B cell (primary cell): ENCODE results near the gene COL5A1. TPM values are rescaled to one million over a fixed set of nuclear protein-coding genes. Genes with fewer than 3 reads are reported as not detected.

Experiments
- ATAC-seq: fragments of 200-7000 bp; cut with Tn5 transposase; one replicate; pipeline ENCODE4 v1.10.0; 2021; ENCODE audit warnings: low read depth, mild to moderate bottlenecking, moderate number of reproducible peaks, moderate library complexity
- CTCF ChIA-PET: fragments of 350-600 bp; sonication (Branson Sonifier 250); formaldehyde crosslinking; loops from one replicate; lab custom pipeline; 2021; ENCODE audit warnings: antibody characterized with exemption, inconsistent platforms; lab: Charles Lee
- POLR2A ChIA-PET: fragments of 350-600 bp; sonication (Branson Sonifier 250); formaldehyde crosslinking; loops from one replicate; lab custom pipeline; 2021; ENCODE audit warnings: antibody characterized with exemption; lab: Charles Lee
- DNase-seq: peaks from one replicate; pipeline ENCODE4 v3.0.0; 2013
- H2AFZ ChIP-seq: 2 replicates; pipeline ENCODE4 v1.6.1; 2012; ENCODE audit warnings: mild to moderate bottlenecking, low read depth, low read length; ENCODE audit not compliant: insufficient read depth, poor library complexity, severe bottlenecking
- H3K27ac ChIP-seq, 2 donors: 1 replicate in 1 of 2; 2 replicates in 1 of 2; pipeline ENCODE4 v1.5.1; 2012 to 2013; ENCODE audit warnings: low read length in 2 of 2, mild to moderate bottlenecking in 2 of 2, moderate library complexity in 1 of 2
- H3K27me3 ChIP-seq, 4 experiments: fragments of 200-600 bp in 1 of 4; sonication (generic) in 1 of 4; replicated peaks in 1 of 4; 1 replicate in 2 of 4; 2 replicates in 2 of 4; pipeline versions ENCODE4 v1.6.1 to v1.7.0; 2013 to 2016; ENCODE audit warnings: low read length in 3 of 4, mild to moderate bottlenecking in 2 of 4, mixed read lengths in 1 of 4, moderate library complexity in 1 of 4; ENCODE audit not compliant: insufficient read depth in 4 of 4, control insufficient read depth in 3 of 4; ENCODE audit errors: control extremely low read depth in 1 of 4
- H3K36me3 ChIP-seq, 2 experiments: replicated peaks in 1 of 2; 1 replicate in 1 of 2; 2 replicates in 1 of 2; pipeline versions ENCODE4 v1.6.1 to v1.7.1; 2013; ENCODE audit warnings: low read length in 1 of 2; ENCODE audit not compliant: insufficient read depth in 2 of 2, control insufficient read depth in 1 of 2; ENCODE audit errors: control extremely low read depth in 1 of 2, extremely low read depth in 1 of 2
- H3K4me1 ChIP-seq, 2 donors: fragments of 200-600 bp in 1 of 2; sonication (generic) in 1 of 2; 1 replicate in 1 of 2; 2 replicates in 1 of 2; pipeline versions ENCODE4 v1.5.1 to v1.6.1; 2013 to 2017; ENCODE audit warnings: low read length in 2 of 2; ENCODE audit not compliant: control insufficient read depth in 2 of 2, insufficient read depth in 2 of 2
- H3K4me2 ChIP-seq: replicated peaks from 2 replicates; pipeline ENCODE3; 2012; ENCODE audit warnings: mild to moderate bottlenecking, low read depth, low read length; ENCODE audit not compliant: poor library complexity, severe bottlenecking
- H3K4me3 ChIP-seq, 5 experiments: fragments of 200-600 bp in 1 of 5; sonication (generic) in 1 of 5; 1 replicate in 3 of 5; 2 replicates in 2 of 5; pipeline versions ENCODE4 v1.5.1 to v1.7.0; 2011 to 2016; ENCODE audit warnings: low read length in 4 of 5, mild to moderate bottlenecking in 4 of 5, low read depth in 2 of 5, control low read depth in 1 of 5, moderate library complexity in 1 of 5; ENCODE audit not compliant: insufficient read depth in 1 of 5; ENCODE audit errors: control extremely low read depth in 1 of 5, extremely low read depth in 1 of 5
- H3K79me2 ChIP-seq: fragments of 200-600 bp; sonication (generic); one replicate; pipeline ENCODE4 v1.6.0; 2016; ENCODE audit warnings: low read length; ENCODE audit not compliant: control insufficient read depth, insufficient read depth
- H3K9ac ChIP-seq: fragments of 200-600 bp; sonication (generic); 2 replicates; pipeline ENCODE4 v1.6.1; 2017; ENCODE audit warnings: mild to moderate bottlenecking, low read length, moderate library complexity
- H3K9me3 ChIP-seq, 3 donors: one replicate each; pipeline versions ENCODE4 v1.6.1 to v1.7.1; 2013; ENCODE audit warnings: low read length in 2 of 3; ENCODE audit not compliant: control insufficient read depth in 2 of 3, insufficient read depth in 1 of 3; ENCODE audit errors: control extremely low read depth in 1 of 3
- H4K20me1 ChIP-seq: 2 replicates; pipeline ENCODE4 v1.6.0; 2012; ENCODE audit warnings: mild to moderate bottlenecking, low read length; ENCODE audit not compliant: insufficient read depth, control insufficient read depth, poor library complexity, severe bottlenecking
- H3K27ac Mint-ChIP-seq: one replicate; pipeline ENCODE4 v1.8.0; 2021; ENCODE audit warnings: mixed read lengths
- H3K27me3 Mint-ChIP-seq: one replicate; pipeline ENCODE4 v1.8.0; 2021; ENCODE audit warnings: mixed read lengths
- H3K4me1 Mint-ChIP-seq: one replicate; pipeline ENCODE4 v1.8.0; 2021; ENCODE audit warnings: mixed read lengths
- H3K4me3 Mint-ChIP-seq: one replicate; pipeline ENCODE4 v1.8.0; 2021; ENCODE audit warnings: mixed read lengths
- H3K9me3 Mint-ChIP-seq: one replicate; pipeline ENCODE4 v1.8.0; 2022; ENCODE audit warnings: mixed read lengths; ENCODE audit not compliant: insufficient read depth
- EZH2 ChIP-seq: IDR thresholded peaks from 2 replicates; pipeline ENCODE4 v1.6.1; 2012; ENCODE audit warnings: borderline replicate concordance, low read depth, mild to moderate bottlenecking, moderate library complexity, low read length; ENCODE audit not compliant: insufficient read depth, poor library complexity, severe bottlenecking
- WGBS: methylation state at CpG from one replicate; pipeline ENCODE4 v1.1.5; 2013; ENCODE audit warnings: missing lambda C conversion rate; ENCODE audit not compliant: insufficient coverage; 5-methylcytosine and 5-hydroxymethylcytosine counted together
- intact Hi-C: fragments of 100-400 bp; cut with micrococcal nuclease; formaldehyde crosslinking; loops from one replicate; pipeline ENCODE4 v1.10.0; 2022
- polyA plus RNA-seq: library from polyadenylated mRNA; depleted of rRNA; stranded (reverse); fragments of >200 nt; gene quantifications from 2 replicates; pipeline ENCODE4 v1.2.3, GENCODE V29; 2012
- total RNA-seq, 2 donors: library from RNA; stranded (reverse); fragments of 120-200 nt in 1 of 2; gene quantifications; 1 replicate in 1 of 2; 2 replicates in 1 of 2; pipeline versions ENCODE4 v1.2.3 to v1.2.4, GENCODE V29; 2013 to 2022
- TF ChIP-seq, protein P1 (sequence below): fragments of 200-600 bp; IDR thresholded peaks from one replicate; pipeline ENCODE4 v1.8.0; 2022; ENCODE audit warnings: antibody characterized with exemption, mild to moderate bottlenecking

The COL5A1 gene
- total and polyA plus RNA-seq, 2 donors (not counting 1 experiment from before 2014, with no cell fraction given): 0.06 TPM; not detected in 1

DNA sequence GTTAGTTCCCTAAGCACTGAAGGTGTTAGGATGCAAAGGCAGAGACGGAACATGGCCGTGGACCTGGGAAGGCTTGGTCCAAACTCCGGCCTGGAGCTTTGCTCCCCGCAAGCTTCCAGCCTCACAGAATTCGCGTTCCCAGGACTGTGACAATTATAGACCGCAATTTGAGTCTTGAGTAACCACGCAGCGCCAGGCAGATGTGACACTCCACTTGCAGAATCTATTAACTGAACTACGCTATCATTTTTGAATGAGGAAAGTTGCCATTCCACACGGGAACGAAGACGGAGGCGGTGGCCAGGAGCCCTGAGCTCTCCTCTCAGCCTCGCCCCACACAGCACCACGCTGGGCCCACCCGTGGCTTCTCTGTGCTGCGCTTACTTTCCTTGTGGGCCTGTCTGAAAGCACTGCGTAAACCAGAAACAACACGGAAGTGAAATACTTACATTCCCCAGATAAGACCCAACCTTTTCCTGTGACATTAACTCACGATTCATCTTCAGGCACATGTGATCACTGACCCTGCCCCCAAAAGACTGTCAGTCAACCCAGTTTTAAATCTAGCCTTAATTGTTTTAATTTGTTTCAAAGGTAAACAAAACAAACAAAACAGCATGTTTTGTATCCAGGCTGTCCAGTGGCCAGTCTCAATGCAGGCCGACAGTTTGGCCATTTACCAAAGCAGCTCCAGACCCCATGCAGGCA is 16.1 kb upstream of the COL5A1 start:
- TF ChIP-seq EZH2: no peak
- TF ChIP-seq, protein P1, sequence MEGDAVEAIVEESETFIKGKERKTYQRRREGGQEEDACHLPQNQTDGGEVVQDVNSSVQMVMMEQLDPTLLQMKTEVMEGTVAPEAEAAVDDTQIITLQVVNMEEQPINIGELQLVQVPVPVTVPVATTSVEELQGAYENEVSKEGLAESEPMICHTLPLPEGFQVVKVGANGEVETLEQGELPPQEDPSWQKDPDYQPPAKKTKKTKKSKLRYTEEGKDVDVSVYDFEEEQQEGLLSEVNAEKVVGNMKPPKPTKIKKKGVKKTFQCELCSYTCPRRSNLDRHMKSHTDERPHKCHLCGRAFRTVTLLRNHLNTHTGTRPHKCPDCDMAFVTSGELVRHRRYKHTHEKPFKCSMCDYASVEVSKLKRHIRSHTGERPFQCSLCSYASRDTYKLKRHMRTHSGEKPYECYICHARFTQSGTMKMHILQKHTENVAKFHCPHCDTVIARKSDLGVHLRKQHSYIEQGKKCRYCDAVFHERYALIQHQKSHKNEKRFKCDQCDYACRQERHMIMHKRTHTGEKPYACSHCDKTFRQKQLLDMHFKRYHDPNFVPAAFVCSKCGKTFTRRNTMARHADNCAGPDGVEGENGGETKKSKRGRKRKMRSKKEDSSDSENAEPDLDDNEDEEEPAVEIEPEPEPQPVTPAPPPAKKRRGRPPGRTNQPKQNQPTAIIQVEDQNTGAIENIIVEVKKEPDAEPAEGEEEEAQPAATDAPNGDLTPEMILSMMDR: no peak
- ATAC-seq (no peak), DNase-seq (no peak)
- H3K9me3 Mint-ChIP-seq: no peaks in the 10 kb centered on the region
- Histone ChIP-seq H3K36me3 (no peaks in the 10 kb centered on the region), H3K9me3 (no peaks in the 10 kb centered on the region), H3K4me3 (no peak overlapping the region), H3K9ac (no peak overlapping the region), H3K4me2 (no peak overlapping the region), H4K20me1 (no peaks in the 10 kb centered on the region), H3K27me3 (peaks cover 0 to 2% (median 0%) of the 10 kb centered on the region in 4 experiments), H2AFZ (no peak overlapping the region), H3K4me1 (no peaks in the 10 kb centered on the region), H3K79me2 (no peaks in the 10 kb centered on the region), H3K27ac (no peak overlapping the region)
- H3K27me3 Mint-ChIP-seq: peaks cover 5% of the 10 kb centered on the region
- intact Hi-C loops: no loop called here
- H3K4me3 Mint-ChIP-seq: no peak overlapping the region
- ChIA-PET POLR2A (no interaction called here), CTCF (no interaction called here)
- 85% methylated on average over 22 of the region's 22 CpGs for WGBS
- no peaks in the 10 kb centered on the region for H3K4me1 Mint-ChIP-seq
- no peak overlapping the region for H3K27ac Mint-ChIP-seq

DNA sequence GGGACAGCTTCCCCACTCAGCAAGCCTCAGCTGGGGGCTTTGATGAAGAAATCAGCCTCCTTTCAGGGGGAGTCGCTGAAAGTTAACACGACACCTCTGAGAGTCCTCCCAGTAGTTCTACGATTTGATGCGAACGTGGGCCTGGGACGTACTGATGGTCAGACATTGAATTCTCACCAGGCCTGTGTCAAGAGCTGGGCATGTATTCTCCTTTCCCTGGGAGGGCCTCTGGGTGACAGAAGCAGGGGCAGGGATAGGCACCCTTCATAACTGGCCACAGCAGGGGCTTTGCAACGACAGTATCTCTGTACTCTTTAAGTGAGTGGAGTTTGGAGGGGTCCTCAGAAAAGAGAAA is 15.6 kb upstream of the COL5A1 start:
- H3K9ac ChIP-seq: no peak overlapping the region

More for the DNA sequence above, 15.6 kb upstream of the COL5A1 start:
- Histone ChIP-seq H3K27me3 (peaks cover 0 to 2% (median 0%) of the 10 kb centered on the region in 4 experiments), H3K27ac (no peak overlapping the region), H3K79me2 (no peaks in the 10 kb centered on the region), H2AFZ (no peak overlapping the region), H3K4me2 (no peak overlapping the region), H3K9me3 (no peaks in the 10 kb centered on the region), H3K4me1 (no peaks in the 10 kb centered on the region), H3K4me3 (no peak overlapping the region), H4K20me1 (no peaks in the 10 kb centered on the region), H3K36me3 (no peaks in the 10 kb centered on the region)
- 91% methylated on average over 7 of the region's 7 CpGs for WGBS
- no peak overlapping the region for H3K27ac Mint-ChIP-seq
- DNase-seq (no peak), ATAC-seq (no peak)
- peaks cover 5% of the 10 kb centered on the region for H3K27me3 Mint-ChIP-seq
- no peaks in the 10 kb centered on the region for H3K4me1 Mint-ChIP-seq
- ChIA-PET CTCF (no interaction called here), POLR2A (no interaction called here)
- H3K9me3 Mint-ChIP-seq: no peaks in the 10 kb centered on the region
- intact Hi-C loops: no loop called here
- H3K4me3 Mint-ChIP-seq: no peak overlapping the region
- no peak for TF ChIP-seq EZH2
- TF ChIP-seq, protein P1: no peak
